Naive thymus-derived CD8-positive, alpha-beta T cell (primary cell): Measurements from ENCODE around the gene SPIN4. TPM values are rescaled to one million over a fixed set of nuclear protein-coding genes. Genes with fewer than 3 reads are reported as not detected.

Experiments
- ATAC-seq, 2 donors: fragments of 150-1000 bp; cut with Tn5 transposase in 1 of 2; sonication (Bioruptor Pico), chemical (Tn5 transposase) in 1 of 2; 1 replicate in 1 of 2; 2 replicates in 1 of 2; pipeline ENCODE4 v1.10.0; 2021; ENCODE audit warnings: mild to moderate bottlenecking in 2 of 2, moderate library complexity in 2 of 2
- POLR2A ChIA-PET: fragments of 350-600 bp; sonication (Branson Sonifier 250); formaldehyde crosslinking; loops from one replicate; lab custom pipeline; 2021; ENCODE audit warnings: antibody characterized with exemption; lab: Charles Lee
- DNase-seq, 10 donors: peaks; one replicate each; pipeline versions ENCODE4 v3.0.0 to v3.0.0-alpha.2; 2020 to 2022
- H3K27ac Mint-ChIP-seq, 10 donors: one replicate each; pipeline ENCODE4 v1.8.0; 2020 to 2022; ENCODE audit warnings: mild to moderate bottlenecking in 10 of 10, mixed read lengths in 10 of 10, moderate library complexity in 4 of 10, inconsistent platforms in 1 of 10
- H3K27me3 Mint-ChIP-seq, 5 donors: one replicate each; pipeline ENCODE4 v1.8.0; 2021 to 2022; ENCODE audit warnings: mixed read lengths in 5 of 5
- H3K36me3 Mint-ChIP-seq, 3 donors: one replicate each; pipeline ENCODE4 v1.8.0; 2020 to 2022; ENCODE audit warnings: mixed read lengths in 3 of 3, mild to moderate bottlenecking in 2 of 3, inconsistent platforms in 1 of 3
- H3K4me1 Mint-ChIP-seq, 4 donors: one replicate each; pipeline ENCODE4 v1.8.0; 2021 to 2022; ENCODE audit warnings: mixed read lengths in 4 of 4
- H3K4me3 Mint-ChIP-seq, 10 donors: one replicate each; pipeline ENCODE4 v1.8.0; 2020 to 2022; ENCODE audit warnings: mild to moderate bottlenecking in 10 of 10, mixed read lengths in 10 of 10, moderate library complexity in 6 of 10, inconsistent platforms in 1 of 10
- H3K9me3 Mint-ChIP-seq, 9 donors: one replicate each; pipeline ENCODE4 v1.8.0; 2020 to 2022; ENCODE audit warnings: mixed read lengths in 9 of 9, mild to moderate bottlenecking in 3 of 9, inconsistent platforms in 1 of 9, moderate library complexity in 1 of 9
- polyA plus RNA-seq, 3 donors: library from polyadenylated mRNA; unstranded; fragments of 300-500 nt; fragmentation: Illumina TruSeq; gene quantifications; one replicate each; pipeline ENCODE4 v1.2.3, GENCODE V29; 2021
- total RNA-seq, 8 experiments: library from RNA in 2 of 8; stranded (reverse) in 2 of 8; gene quantifications; one replicate each; pipeline ENCODE4 v1.2.3 and lab custom pipeline; 2021 to 2026

Gene SPIN4
- total and polyA plus RNA-seq, 5 experiments from 2014 or later, result 0.54 to 2.9 (median 0.79) TPM

GRCh38 chrX:63330681-63331080, 20.5 kb downstream of the SPIN4 start:
- Mint-ChIP-seq H3K36me3 (peaks cover 0 to 31% (median 10%) of the 10 kb centered on the region in 3 donors), H3K4me1 (no peaks in the 10 kb centered on the region), H3K9me3 (peaks cover 0 to 6% (median 0%) of the 10 kb centered on the region in 9 donors), H3K27ac (no peak overlapping the region), H3K27me3 (no peaks in the 10 kb centered on the region), H3K4me3 (no peak overlapping the region)
- POLR2A ChIA-PET, result no interaction called here
- ATAC-seq, result no peak
- no peak for DNase-seq

DNA sequence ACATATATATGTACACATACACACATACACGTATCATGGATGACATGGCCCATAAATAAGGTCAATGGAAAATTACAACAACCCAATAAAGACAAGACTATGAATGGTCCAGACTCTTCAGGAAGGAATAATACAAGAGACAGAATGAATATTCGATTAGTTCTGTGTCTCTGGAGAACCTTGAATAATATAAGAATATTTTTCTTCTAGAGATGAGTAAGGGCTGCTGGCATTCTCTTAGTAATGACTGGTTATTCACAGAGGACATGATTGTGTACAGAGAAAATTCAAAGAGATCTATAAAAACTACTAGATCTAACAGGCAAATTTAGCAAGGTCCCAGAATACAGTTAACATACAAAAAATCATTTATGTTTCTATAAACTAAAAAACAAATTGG, 23.3 kb downstream of the SPIN4 start:
- Mint-ChIP-seq H3K27ac (no peak overlapping the region), H3K9me3 (no peaks in the 10 kb centered on the region), H3K4me1 (no peaks in the 10 kb centered on the region), H3K36me3 (peaks cover 0 to 8% (median 2%) of the 10 kb centered on the region in 3 donors), H3K4me3 (no peak overlapping the region), H3K27me3 (no peaks in the 10 kb centered on the region)
- ATAC-seq (no peak), DNase-seq (no peak)
- POLR2A ChIA-PET, result no interaction called here

DNA sequence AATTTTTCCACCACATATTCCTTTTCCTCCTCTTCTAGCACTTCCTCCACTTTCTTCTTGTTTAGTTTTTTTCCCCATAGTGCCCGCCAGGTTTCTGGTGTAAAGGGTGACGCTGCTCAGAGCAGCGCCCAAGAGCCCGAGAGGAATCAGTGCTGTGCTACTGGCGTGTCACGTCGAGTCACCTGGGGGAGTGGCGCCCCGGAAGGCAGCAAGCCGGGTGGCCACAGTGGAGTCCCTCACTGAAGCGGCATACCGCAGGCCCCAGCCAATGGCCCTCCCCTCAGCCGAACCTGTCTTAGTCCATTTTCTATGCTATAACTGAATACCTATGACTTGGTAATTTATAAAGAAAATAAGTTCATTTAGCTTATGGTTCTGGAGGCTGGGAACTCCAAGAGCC, 51.5 kb downstream of the SPIN4 start:
- H3K27ac Mint-ChIP-seq, result no peak overlapping the region
- H3K27me3 Mint-ChIP-seq, result no peaks in the 10 kb centered on the region
- POLR2A ChIA-PET, result no interaction called here
- H3K4me1 Mint-ChIP-seq, result no peaks in the 10 kb centered on the region
- peaks cover 0 to 5% (median 0%) of the 10 kb centered on the region in 3 donors for H3K36me3 Mint-ChIP-seq
- H3K4me3 Mint-ChIP-seq, result no peak overlapping the region
- H3K9me3 Mint-ChIP-seq, result peaks cover 0 to 52% (median 16%) of the 10 kb centered on the region in 9 donors
- no peak for ATAC-seq
- no peak for DNase-seq
